HG02973 (cell line): ENCODE results near the gene CREB5.

Source experiments
- ATAC-seq: cut with Tn5 transposase; IDR thresholded peaks from one replicate; pipeline ENCODE4 v1.9.1; 2021; ENCODE audit warnings: moderate library complexity; ENCODE audit not compliant: unreplicated experiment

The CREB5 gene

GRCh38 chr7:28671526-28671925, 259.2 kb downstream of the CREB5 start:
- no peak for ATAC-seq

GRCh38 chr7:28672397-28672797, 260.1 kb downstream of the CREB5 start:
- no peak for ATAC-seq

- ATAC-seq, result no peak
Observed at GRCh38 chr7:28674359-28674782, 262.1 kb downstream of the CREB5 start.

GRCh38 chr7:28675429-28675828, 263.1 kb downstream of the CREB5 start:
- ATAC-seq, result no peak

- ATAC-seq, result no peak
Observed at GRCh38 chr7:28677668-28678067, 265.4 kb downstream of the CREB5 start.

GRCh38 chr7:28678431-28678965, 266.2 kb downstream of the CREB5 start:
- no peak for ATAC-seq

GRCh38 chr7:28681693-28682310, 269.5 kb downstream of the CREB5 start:
- ATAC-seq, result no peak

- no peak for ATAC-seq
Observed at GRCh38 chr7:28682801-28683200, 270.5 kb downstream of the CREB5 start.

GRCh38 chr7:28684650-28685241, 272.4 kb downstream of the CREB5 start:
- ATAC-seq, result no peak

- ATAC-seq, result peak; percentile 25
Observed at GRCh38 chr7:28685242-28685643, 272.9 kb downstream of the CREB5 start.

GRCh38 chr7:28685644-28686417, 273.5 kb downstream of the CREB5 start:
- peak; percentile 62 for ATAC-seq

GRCh38 chr7:28686418-28686800, 274.1 kb downstream of the CREB5 start:
- no peak for ATAC-seq

GRCh38 chr7:28687537-28687936, 275.2 kb downstream of the CREB5 start:
- ATAC-seq, result no peak

GRCh38 chr7:28688174-28688573, 275.9 kb downstream of the CREB5 start:
- no peak for ATAC-seq

- no peak for ATAC-seq
Observed at GRCh38 chr7:28688651-28689050, 276.3 kb downstream of the CREB5 start.

- ATAC-seq, result no peak
Observed at GRCh38 chr7:28695300-28696295, 283.3 kb downstream of the CREB5 start.

- no peak for ATAC-seq
Observed at GRCh38 chr7:28697913-28698563, 285.7 kb downstream of the CREB5 start.

GRCh38 chr7:28698840-28699239, 286.5 kb downstream of the CREB5 start:
- no peak for ATAC-seq

GRCh38 chr7:28700096-28700495, 287.8 kb downstream of the CREB5 start:
- ATAC-seq, result no peak

- ATAC-seq, result no peak
Observed at GRCh38 chr7:28700790-28701203, 288.5 kb downstream of the CREB5 start.
